ENCODE data around the gene CNTN5. TPM values are rescaled to one million over a fixed set of nuclear protein-coding genes. Genes with fewer than 3 reads are reported as not detected.

CNTN5 gene
- total RNA-seq, 3 donors from 2014 or later = 0.35 TPM; not detected in 2

GRCh38 chr11:99464985-99465384 lies 444.2 kb downstream of the CNTN5 start:
- ATAC-seq (no peak), DNase-seq (no peak)
- H3K4me3 ChIP-seq = no peak overlapping the region
- no peaks in the 10 kb centered on the region for H3K4me1 ChIP-seq (ENCODE audit: low read depth)
- intact Hi-C loops (cut with DNase I, micrococcal nuclease) = no loop called here
- peaks cover 3% of the 10 kb centered on the region for H3K9me3 ChIP-seq
- no peaks in the 10 kb centered on the region for H3K36me3 ChIP-seq (ENCODE audit: low read depth)
- no peak for TF ChIP-seq CTCF (IDR thresholded peaks at IDR 0.05)

- no peak for ATAC-seq
- no peak overlapping the region for H3K4me3 ChIP-seq
- intact Hi-C loops (cut with DNase I, micrococcal nuclease) = no loop called here
- H3K4me1 ChIP-seq (ENCODE audit: low read depth) = no peaks in the 10 kb centered on the region
- TF ChIP-seq CTCF (IDR thresholded peaks at IDR 0.05) = no peak
- no peaks in the 10 kb centered on the region for H3K36me3 ChIP-seq (ENCODE audit: low read depth)
- H3K9me3 ChIP-seq = no peaks in the 10 kb centered on the region
- DNase-seq = no peak
Measured at GRCh38 chr11:99489581-99489980, 468.8 kb downstream of the CNTN5 start.

GRCh38 chr11:99494065-99494464 lies 473.3 kb downstream of the CNTN5 start:
- intact Hi-C loops (cut with DNase I, micrococcal nuclease) = no loop called here
- H3K9me3 ChIP-seq = no peaks in the 10 kb centered on the region
- ATAC-seq (no peak), DNase-seq (no peak)
- no peaks in the 10 kb centered on the region for H3K36me3 ChIP-seq (ENCODE audit: low read depth)
- H3K4me3 ChIP-seq = no peak overlapping the region
- H3K4me1 ChIP-seq (ENCODE audit: low read depth) = no peaks in the 10 kb centered on the region
- no peak for TF ChIP-seq CTCF (IDR thresholded peaks at IDR 0.05)

- Histone ChIP-seq H3K9me3 (no peaks in the 10 kb centered on the region), H3K4me3 (no peak overlapping the region), H3K36me3 (ENCODE audit: low read depth) (no peaks in the 10 kb centered on the region), H3K4me1 (ENCODE audit: low read depth) (no peaks in the 10 kb centered on the region)
- intact Hi-C loops (cut with DNase I, micrococcal nuclease) = no loop called here
- TF ChIP-seq CTCF (IDR thresholded peaks at IDR 0.05) = no peak
- ATAC-seq = no peak
- no peak for DNase-seq
Measured at GRCh38 chr11:99501655-99502054, 480.9 kb downstream of the CNTN5 start.

GRCh38 chr11:99505316-99505715 lies 484.6 kb downstream of the CNTN5 start:
- no peaks in the 10 kb centered on the region for H3K9me3 ChIP-seq
- no peaks in the 10 kb centered on the region for H3K4me1 ChIP-seq (ENCODE audit: low read depth)
- ATAC-seq (no peak), DNase-seq (no peak)
- intact Hi-C loops (cut with DNase I, micrococcal nuclease) = no loop called here
- no peak overlapping the region for H3K4me3 ChIP-seq
- no peaks in the 10 kb centered on the region for H3K36me3 ChIP-seq (ENCODE audit: low read depth)
- no peak for TF ChIP-seq CTCF (IDR thresholded peaks at IDR 0.05)

- Histone ChIP-seq H3K4me1 (ENCODE audit: low read depth) (no peaks in the 10 kb centered on the region), H3K4me3 (no peak overlapping the region), H3K9me3 (no peaks in the 10 kb centered on the region), H3K36me3 (ENCODE audit: low read depth) (no peaks in the 10 kb centered on the region)
- ATAC-seq (no peak), DNase-seq (no peak)
- TF ChIP-seq CTCF (IDR thresholded peaks at IDR 0.05) = no peak
- intact Hi-C loops (cut with DNase I, micrococcal nuclease) = no loop called here
Measured at GRCh38 chr11:99505831-99506230, 485.1 kb downstream of the CNTN5 start.

Measured in mucosa of descending colon (tissue), 3 donors.